Stimulated activated CD4-positive, alpha-beta T cell treated with anti-CD3 and anti-CD28 coated beads, TNF-alpha, amount 100 ng/mL, for 1 hour (primary cell): ENCODE data around the gene FANCG.

ENCODE experiments used
- DNase-seq, 3 donors: peaks; one replicate each; pipeline ENCODE4 v3.0.0-alpha.2; 2020; ENCODE audit warnings: low read depth in 3 of 3, low spot score in 1 of 3

The FANCG gene

DNA sequence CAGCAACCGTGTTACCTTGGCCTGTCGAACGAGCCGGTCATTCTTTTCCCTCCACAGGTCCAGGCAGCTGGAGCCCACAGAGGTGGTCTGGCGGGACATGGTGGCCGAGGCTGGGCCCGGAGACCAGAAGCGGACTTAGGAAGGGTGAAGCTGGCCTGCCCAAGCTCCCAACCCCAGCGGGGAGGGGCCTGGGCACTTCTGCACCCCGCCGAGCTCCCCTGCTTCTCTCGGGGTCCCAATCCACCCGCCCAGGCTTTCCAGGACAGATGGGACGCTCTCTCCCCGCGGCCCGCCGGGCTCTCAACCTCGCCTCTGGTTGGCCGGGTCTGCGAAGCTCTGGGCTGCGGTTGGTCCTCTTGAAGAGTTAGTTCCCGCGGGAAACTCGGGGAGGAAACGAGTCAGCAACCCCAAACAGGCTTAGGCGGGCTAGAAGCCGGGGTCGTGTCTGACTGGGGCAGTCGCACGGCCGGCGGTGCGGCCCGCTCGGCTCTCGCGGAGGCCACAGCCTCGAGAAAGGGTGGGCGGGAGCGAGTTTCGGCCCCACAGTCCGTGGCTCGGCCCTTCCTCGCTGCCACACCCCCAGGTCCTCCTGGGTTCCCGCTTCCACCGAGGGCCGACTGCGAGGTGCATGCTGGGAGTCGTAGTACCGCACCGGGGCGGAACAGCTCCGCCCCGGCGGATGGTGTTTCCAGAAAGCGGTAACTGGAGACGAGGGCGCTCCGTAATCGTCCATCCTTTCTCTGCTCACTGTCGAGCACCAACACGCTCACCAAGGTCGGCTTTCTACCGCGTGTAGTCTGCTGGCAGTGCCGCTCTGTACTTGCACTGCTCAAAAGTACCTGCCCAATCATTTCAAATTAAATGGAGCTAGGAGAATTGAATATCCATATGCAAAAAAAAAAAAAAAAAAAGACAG is at the start of gene FANCG:
Gene FANCG, minus strand, starts transcription at position 517 of the 916 bp plus-strand sequence. Its CDS starts 418 bp downstream, at position 99.
- peak; percentile 43 to 71 (median 57) for DNase-seq

DNA sequence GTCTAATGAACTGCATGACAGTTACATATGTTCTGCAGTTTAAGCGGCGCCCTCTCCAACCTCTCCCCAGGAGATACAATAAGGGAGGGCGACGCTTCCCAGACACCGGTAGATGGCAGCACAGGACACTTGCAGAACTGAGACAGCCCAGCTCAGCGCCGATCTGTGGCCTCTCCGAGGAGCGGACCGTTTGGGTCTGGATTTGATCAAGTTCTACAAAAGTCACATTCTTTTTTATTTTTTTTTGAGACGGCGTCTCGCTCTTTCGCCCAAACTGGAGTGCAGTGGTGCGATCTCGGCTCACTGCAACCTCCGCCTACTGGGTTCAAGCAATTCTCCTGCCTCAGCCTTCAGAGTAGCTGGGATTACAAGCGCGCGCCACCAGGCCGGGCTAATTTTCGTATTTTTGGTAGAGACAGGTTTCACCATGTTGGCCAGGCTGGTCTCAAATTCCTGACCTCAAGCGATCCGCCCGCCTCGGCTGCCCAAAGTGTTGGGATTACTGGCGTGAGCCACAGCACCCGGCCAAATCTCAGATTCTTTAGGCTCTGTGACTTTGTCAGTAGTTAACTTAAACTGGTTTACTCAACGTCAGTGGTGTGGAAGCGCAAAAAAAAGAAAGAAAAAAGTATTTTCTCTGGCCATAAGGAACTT is 37.3 kb upstream of the FANCG start:
- peak; percentile 58 to 77 (median 74) for DNase-seq

DNA sequence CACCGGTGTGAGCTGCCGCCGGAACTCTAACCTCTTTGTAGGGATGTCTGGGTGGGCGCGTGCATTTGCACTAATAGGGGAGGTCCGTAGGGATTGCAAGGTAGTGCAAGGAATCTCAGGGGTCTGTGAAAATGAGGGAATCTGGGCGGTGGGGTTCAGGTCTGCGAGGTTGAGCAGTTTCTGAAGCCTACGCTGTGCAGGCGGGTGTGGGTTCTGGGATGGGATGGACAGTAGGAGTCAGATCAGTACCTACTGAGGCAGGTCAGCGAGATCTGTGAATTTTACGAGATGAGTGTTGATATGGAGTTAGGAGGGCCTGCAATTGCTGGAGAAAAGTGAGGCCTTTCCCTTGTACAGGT is 36.8 kb upstream of the FANCG start:
- no peak for DNase-seq

DNA sequence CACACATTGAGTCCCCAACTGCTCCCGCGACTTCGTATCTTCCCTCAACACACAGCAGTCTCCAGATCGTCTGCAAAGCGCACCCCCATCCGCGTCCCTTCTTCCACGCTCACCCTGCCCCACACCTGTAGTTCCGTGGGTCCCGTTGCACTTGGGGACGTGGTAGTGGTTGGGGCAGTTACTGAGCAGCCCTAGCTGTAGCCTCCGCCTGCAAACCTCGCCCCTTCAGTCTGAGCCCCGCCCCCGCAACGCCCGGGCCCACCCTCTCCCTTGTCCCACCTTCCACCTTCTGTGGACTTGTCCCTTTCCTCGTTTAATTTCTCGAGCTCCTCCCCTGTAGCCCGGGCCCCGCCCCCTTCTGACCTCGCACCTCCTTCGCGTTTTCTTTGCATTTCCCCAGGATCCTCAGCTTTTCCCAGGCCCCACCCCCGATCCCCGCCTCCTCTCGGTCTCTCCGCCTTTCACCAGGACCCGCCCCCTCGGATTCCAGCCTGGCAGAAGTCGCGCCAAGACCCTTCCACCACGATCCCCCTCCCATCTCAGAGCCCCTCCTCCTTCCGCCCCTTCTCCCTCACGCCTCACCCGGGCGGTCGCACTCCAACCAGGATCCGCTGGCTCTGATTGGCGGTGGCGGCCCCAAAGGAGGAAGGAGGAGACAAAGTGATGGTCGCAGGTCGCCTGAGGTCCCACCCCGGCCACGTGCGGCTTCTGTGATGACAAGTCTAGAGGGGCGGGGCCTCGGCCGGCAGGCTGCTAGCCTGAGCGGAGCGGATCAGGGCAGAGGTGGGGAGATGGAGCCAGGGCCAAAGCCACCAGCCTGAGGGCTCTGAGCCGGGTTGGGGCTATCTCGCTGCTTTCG is 36.2 kb upstream of the FANCG start, which contains the start of gene ATOSB:
Gene ATOSB, minus strand, starts transcription at position 183 of the 859 bp plus-strand sequence. CDS start 7,588 bp downstream, outside the sequence.
- DNase-seq = peak; percentile 70 to 83 (median 74)

DNA sequence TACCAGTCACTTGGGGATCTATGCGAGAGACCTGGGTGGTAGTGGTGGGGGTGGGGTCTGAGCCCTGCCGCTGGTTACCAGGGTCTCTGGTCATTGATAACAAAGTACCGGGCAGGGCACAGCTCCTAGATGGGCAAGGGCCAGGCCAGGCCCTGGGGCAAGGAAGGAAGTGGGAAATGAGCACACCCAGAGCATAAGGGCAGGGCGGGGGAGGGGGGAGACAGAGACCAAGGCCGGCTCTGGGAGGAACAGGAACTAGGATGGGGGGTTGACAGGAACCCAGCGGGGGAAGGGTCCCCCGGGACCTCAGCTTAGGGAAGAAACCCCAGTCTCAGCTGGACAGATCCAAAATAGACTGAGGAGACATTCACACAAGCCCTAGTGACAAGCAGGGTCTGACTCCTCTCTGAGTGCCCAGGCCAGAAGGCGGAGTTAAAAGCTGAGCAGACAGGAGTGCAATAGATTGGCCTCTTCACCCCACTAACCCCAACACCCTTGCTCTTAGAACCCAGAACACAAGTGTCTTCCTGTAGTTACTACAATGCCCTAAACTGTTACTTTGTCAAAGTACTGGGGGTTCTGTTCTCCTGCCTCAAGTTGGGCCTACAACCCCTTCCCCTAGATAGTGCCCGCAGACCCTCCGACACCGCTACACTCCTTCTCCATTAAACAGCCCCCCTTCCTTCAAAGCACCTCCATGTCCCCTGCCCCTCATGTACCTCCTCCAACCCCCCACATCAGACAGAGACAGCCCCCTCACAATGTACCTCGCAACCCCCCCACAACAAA is 35.3 kb upstream of the FANCG start:
- no peak for DNase-seq

DNA sequence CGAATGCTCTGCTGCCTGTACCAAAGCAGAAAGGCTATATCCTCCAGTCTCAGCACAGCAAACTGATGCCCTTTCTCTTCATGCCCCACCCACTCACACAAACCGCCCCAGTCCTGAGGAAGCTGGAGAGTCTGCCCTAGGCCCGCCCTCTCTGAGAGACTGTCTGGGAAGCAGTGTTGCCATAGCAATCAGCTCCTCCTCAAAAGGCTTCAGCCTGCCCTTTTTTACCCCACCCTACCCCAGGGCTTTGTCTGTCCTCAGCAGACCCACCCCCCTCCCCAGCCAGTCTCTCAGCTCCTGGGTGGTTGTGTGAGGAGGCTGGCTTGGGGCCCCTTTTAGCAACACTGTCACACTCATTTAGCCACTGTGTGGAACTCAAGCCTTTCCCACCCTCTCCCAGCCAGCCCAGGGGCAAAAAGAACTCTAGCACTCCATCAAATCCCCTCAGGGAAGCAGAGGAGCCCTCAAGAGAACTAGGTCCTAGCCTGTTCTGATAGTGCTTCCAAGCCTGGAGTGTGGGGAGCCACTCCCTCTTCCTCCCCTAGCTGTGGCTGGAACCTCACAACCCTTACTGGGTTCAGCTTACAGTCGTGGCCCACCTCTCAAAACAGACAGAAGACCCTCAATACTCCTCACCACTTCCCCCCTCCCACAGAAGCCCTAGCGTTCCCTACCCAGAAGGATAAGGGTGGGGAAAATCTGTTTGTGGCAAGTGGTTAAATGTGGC is 34.5 kb upstream of the FANCG start:
- DNase-seq = peak; percentile 29 to 44 (median 34)

DNA sequence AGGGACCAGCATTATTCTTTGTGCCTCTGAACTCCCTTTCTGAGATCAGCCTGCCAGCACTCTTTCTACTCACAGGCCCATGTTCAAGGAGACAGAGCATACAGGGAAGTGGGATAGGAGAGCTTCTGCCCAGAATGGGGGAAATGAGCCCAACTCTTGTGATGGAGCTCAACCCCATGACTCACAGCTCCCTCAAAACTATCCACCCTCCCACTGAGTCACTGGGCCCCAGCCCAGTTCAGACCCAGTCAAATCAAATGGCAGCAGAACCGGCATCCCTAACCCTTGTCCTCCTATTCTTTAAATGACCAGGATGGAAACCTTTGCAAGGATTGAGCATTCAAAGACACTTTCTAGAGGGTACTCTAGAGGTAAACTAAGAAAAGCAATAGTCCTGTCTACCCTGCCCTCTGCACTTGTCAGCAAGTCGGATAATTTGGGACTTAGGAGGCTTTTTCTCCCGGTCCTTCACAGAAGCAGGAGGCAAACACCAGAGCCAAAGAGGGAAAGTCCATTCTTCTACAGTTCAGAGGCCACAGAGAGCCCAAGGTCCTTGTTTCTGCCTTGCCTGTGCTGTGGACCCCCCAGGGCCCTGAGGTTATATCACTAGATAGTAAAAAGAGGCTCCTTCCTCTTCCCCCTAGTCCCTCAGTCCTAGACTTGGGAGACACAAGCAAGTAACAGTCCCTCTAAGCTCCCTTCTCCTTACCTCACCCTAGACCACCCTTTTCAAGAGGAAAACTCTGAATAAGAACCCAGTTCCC is 32.7 kb upstream of the FANCG start:
- no peak for DNase-seq

DNA sequence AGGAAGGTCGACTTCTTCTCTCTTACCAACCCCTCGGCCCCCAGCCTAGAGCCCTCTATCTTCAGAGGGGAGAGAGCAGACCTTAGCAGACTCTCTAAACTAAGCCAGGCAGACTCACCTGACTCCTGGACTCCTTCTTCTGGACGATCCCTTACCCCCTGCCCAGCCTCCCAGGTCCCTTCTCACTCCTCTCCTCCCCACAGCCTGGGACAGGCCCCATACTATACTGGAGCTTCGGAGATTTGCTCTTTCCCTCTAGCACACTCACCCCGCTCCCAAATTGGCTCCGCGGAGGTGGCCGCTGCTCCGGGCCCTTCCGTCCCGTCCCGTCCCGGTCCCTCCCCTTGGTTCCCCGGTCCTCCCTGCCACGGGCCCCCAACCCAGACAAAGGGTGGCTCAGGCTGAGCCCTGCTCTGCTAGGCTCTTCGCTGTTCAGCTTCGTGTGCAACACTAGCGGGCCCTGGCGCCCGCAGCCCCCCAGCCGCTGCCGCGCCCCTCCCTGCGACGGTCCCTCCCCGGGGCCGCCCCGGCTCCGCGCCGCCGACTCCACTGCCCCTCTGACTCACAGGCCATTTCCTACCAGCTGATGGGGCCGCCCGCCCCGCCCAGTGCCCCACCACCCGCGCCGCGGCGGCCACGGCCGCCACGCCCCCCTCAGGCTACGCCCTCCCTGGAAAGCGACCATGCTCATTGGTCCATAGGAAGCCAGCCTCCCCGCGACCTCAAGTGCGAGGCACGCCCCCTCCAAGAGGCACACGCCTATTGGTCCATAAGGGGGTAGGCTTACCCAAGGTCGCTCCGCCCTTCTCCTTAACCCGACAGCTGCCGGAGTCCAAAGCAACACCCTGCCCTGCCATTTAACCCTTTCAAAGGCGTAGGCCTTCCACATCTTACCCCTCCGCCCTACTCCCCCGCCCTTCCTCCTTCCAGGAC is 31.5 kb upstream of the FANCG start:
- peak; percentile 91 to 95 (median 92) for DNase-seq

DNA sequence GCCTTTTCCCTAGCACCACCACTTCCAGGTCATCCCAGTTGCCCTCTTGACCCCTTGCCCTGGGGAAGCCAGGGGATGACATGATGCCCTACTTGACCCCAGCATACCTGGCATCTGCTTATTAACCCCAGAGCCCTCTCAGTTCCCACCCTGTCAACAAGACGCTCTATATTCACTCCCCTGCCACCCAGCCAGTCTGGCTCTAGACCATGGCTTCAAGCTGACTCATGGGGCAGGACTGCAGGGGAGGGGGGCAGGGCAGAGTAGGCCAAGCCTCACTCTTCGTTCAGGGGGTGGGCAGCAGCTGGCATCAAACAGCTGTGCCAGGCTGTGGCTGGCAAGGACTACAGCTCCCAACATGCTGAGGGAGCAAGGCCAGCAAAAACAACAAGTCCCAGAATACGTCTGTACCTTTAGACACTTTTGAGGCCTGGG is 30.6 kb upstream of the FANCG start:
- DNase-seq = no peak

DNA sequence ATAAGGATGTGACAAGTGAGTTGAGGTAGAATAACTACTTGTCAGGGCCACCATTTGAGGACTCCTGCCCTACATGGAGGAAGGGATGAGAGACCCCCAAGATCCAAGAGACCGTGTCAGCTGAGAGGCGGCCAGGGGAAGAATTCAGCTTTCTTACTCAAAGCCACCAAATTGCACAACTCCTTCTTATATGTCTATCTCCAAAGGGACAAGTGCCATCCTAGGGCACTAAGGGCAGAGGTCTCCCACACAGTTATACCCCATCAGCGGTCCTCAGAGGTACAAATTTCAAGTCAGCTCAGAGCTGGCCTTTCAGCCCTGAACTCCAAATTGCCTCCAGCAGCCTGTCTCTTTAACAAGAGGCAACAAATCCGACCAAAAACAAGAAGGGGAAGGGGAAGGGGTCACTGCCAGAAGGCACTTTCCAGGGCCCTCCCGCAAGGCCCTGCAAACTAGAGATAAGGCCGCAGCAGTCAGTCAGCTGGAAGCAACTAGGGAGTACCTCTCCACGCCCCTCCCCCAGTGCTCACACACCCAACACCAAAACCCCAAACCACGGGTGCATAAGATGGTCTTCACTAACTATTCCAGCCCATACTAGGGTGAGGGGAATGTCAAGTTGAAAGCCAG is 29.3 kb upstream of the FANCG start:
- no peak for DNase-seq

DNA sequence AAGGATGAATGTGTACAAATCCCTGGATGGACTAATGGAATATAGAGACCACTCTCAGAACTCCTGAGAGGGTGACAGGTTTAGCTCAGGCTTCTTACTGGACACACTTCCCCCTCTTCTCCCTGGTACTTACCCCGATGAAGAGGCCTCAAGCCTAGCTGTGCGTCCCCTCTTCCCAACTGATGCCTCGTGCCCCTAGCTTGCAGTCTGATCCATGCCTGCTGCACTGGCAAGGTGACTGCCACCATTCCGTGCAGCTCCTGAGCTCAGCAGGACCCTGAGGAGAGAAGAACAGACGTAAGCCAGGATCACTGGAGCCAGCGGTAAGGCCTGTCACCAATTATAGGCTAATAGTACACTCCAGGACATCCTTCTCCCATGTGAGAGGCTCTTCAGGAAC is 28.7 kb upstream of the FANCG start:
- DNase-seq = no peak

DNA sequence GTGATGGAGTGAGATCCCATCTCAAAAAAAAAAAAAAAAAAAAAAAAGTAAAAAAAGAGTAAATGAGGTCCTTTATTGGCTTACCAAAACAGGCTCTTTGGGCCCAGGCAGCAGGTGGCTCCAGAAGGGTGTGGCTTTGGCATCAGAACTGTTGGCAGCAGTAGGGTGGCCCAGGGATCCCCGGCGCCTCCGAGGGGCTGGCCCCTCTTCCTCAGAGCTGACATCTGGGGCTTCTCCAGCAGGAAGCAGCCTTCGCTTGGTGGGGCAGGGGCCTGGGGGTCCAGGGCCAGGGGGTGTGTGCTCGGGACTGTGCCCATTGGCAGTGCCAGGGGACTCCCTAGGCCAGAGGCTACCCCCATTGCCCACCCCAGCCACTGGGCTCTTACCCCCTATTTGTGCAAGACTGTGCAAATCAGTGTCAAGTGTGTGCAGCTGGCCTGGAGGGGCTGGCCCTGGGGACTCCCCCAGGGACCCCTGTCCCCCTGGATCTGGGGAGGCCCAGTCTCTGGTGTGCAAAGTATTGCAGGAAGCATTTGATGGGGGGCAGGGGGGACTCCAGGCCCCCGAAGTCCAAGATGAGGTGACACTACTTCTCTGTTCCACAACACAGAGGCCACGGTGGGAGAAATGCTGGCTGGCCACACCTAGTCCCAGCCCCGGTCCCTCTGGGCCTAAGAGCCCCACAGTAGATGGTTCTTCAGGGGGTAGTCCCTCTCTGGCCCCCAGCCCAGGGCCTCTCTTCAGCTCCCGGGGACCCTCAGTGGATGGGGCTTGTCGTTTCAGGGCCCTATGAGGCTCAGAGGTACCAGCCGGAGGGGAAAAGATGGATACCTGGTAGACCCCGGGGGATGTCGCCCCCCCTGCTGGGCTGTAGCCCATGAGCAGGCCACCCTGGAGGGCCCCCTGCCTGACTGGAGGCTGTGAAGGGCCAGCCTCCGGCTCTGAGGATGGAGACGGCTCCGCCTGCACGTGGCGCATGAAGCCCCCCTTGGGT is 27.9 kb upstream of the FANCG start:
- no peak for DNase-seq

DNA sequence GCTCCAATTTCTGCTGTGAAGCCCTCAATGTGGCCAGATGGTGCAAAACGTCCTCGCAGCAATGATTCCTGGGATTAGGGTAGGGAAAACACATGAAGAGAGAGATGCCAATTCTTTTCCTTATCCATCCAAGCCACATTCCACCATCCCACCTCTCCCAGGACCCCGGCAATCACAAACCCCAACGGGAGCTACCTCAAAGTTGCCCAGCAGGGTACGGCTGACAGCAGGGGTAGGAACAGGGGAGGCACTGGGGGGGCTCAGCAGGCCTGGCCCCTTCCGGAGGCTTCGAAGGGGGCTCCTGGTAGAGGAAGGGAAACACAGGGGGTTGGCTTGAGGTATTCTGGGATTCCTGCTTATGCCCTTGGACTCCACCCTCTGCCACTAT is 26.6 kb upstream of the FANCG start:
- no peak for DNase-seq

DNA sequence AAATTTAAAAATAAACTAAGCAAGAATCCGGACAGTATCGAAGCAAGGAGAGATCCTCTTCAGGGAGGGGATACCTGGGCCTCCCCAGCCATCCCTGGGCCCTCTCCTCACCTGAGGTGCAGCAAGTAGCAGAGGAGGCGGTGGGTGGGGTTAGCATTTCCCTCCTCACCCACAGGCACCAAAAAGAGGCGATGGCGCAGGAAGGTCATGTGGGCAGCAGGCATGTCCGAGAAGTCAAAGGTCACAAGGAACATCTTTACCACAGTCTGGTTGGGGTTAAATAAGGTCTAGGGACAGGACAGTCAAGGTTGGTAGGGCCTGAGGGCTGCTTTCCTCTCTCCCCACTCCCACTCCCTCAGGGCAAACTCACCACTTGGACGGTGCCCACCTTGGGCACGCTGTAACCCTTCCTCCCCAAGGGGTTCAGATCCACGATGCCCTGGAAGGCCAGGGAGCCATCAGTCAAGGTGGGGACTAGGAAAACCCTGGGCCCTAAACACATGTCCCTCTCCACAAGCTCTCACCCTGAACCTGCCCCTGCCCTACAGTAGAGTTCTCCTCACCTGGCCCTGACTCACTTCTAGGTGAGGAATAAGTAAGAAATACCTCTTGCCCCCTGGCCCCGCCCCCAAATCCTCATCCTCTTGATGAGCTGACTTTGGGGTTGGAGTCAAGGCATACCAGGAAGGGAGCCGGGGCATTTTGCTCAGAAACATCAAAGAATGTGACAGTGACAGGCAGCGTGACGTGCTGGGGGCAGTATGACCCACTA is 26.0 kb upstream of the FANCG start:
- DNase-seq = no peak

DNA sequence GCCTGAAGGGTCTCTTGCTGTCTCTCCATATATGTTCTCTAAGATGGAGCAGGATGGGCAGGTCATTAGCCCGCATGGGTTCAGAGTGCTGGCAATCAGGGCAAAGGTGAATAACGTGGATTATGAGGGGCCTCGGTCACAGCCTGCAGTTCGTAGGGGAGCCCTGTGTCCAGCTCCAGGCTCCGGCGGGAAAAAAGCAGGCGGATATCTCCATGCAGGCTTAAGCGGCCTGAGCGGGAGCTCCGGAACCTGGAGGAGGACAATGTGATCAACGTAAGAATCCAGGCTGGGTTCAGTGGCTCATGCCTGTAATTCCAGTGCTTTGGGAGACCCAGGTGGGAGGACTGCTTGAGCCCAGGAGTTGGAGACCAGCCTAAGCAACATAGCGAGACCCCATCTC is 25.4 kb upstream of the FANCG start:
- DNase-seq = no peak

DNA sequence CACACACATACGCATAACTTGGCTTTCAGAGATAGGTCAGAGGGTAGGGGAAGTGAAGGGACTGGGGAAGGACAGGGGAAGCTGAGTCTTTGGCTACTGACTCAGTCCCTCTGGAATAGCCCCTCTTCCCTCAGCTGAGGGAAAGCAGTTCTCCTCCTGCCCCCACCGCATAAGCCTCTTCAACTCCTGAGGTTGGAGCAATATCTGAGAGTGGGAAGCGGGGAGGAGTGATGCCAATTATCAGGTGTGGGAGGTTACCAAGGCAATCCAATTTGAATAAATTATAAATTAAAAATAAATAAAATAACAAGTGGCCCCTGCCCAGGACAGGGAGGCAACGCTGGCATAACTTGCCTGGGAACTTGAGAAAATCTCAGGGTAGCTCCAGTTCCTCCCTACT is 24.8 kb upstream of the FANCG start:
- no peak for DNase-seq
